ENCODE data around the gene ZMYND19.

DNA sequence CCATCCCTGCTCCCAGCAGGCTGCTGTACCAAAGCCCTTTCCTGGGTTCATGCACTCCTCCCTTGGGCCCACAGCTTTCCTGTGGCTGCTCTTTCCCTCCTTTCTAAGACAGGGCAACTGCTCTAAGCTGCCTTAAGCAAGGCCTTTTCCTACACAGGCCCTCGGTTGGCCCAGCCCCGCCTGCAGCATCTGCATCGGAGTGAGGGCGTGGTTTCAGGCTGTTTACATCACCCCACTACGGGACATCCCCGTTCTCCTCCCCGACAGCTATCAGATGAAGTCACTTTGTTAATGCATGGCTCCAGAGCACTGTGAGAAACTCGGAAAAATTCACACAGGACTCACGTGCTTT lies 15.0 kb downstream of the ZMYND19 start:
- TF ChIP-seq, protein P1, sequence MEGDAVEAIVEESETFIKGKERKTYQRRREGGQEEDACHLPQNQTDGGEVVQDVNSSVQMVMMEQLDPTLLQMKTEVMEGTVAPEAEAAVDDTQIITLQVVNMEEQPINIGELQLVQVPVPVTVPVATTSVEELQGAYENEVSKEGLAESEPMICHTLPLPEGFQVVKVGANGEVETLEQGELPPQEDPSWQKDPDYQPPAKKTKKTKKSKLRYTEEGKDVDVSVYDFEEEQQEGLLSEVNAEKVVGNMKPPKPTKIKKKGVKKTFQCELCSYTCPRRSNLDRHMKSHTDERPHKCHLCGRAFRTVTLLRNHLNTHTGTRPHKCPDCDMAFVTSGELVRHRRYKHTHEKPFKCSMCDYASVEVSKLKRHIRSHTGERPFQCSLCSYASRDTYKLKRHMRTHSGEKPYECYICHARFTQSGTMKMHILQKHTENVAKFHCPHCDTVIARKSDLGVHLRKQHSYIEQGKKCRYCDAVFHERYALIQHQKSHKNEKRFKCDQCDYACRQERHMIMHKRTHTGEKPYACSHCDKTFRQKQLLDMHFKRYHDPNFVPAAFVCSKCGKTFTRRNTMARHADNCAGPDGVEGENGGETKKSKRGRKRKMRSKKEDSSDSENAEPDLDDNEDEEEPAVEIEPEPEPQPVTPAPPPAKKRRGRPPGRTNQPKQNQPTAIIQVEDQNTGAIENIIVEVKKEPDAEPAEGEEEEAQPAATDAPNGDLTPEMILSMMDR (IDR thresholded peaks at IDR 0.05) = no peak
- no peak for TF ChIP-seq POLR2AphosphoS5 (IDR thresholded peaks at IDR 0.05)

All from breast epithelium (tissue), 3 donors.